ENCODE results near the gene GPSM3. TPM values are rescaled to one million over a fixed set of nuclear protein-coding genes. Genes with fewer than 3 reads are reported as not detected.

GPSM3 gene
- total RNA-seq, 1 experiment from 2014 or later = 11.8 TPM

- Histone ChIP-seq H3K9ac (ENCODE audit: extremely low read depth, insufficient read length, low read length) (no peak overlapping the region), H3K18ac (ENCODE audit: insufficient read length, low read depth, low read length) (no peak overlapping the region), H3K27ac (ENCODE audit: insufficient read length, low read depth, low read length) (no peak overlapping the region), H2AK5ac (ENCODE audit: insufficient read length, low read length) (no peak overlapping the region), H3T11ph (ENCODE audit: low read length) (no peak overlapping the region), H3K14ac (ENCODE audit: insufficient read depth, low read length) (no peak overlapping the region), H2BK20ac (ENCODE audit: low read depth, low read length, poor library complexity, severe bottlenecking) (no peak overlapping the region), H2BK5ac (ENCODE audit: insufficient read length, low read length) (no peak overlapping the region), H3K56ac (ENCODE audit: insufficient read length, low read depth, low read length) (no peak overlapping the region), H3K23me2 (ENCODE audit: insufficient read length, low read depth, low read length, poor library complexity, severe bottlenecking) (peaks cover 7% of the 10 kb centered on the region), H3K23ac (ENCODE audit: insufficient read length, low read depth, low read length) (no peak overlapping the region), H3K4me1 (ENCODE audit: insufficient read depth, low read length) (peaks cover 7% of the 10 kb centered on the region), H2BK120ac (ENCODE audit: low read depth, low read length, poor library complexity, severe bottlenecking) (no peak overlapping the region), H2BK15ac (ENCODE audit: low read depth, low read length) (no peak overlapping the region), H2BK12ac (ENCODE audit: insufficient read length, low read depth, low read length) (no peak overlapping the region), H4K91ac (ENCODE audit: insufficient read length, low read depth, low read length) (no peak overlapping the region), H3K27me3 (ENCODE audit: insufficient read depth, low read length) (no peaks in the 10 kb centered on the region), H3K4ac (ENCODE audit: low read depth, low read length) (no peak overlapping the region), H3K9me3 (ENCODE audit: control insufficient read depth, low read depth, low read length) (no peaks in the 10 kb centered on the region), H2AFZ (ENCODE audit: low read length) (no peak overlapping the region), H4K8ac (replicated peaks; ENCODE audit: insufficient read length, low read depth, low read length) (no peak overlapping the region), H4K5ac (ENCODE audit: insufficient read length, low read depth, low read length) (no peak overlapping the region), H3K4me2 (ENCODE audit: insufficient read depth, insufficient read length, low read length) (no peak overlapping the region), H4K20me1 (ENCODE audit: control insufficient read depth, insufficient read depth, insufficient read length) (peaks cover 2% of the 10 kb centered on the region), H3K79me2 (ENCODE audit: insufficient read depth, low read length) (peaks cover 15% of the 10 kb centered on the region; the same call in 1 of the 2 replicates), H3K79me1 (ENCODE audit: insufficient read depth, low read depth, low read length, poor library complexity, severe bottlenecking) (no peaks in the 10 kb centered on the region)
- Mint-ChIP-seq H3K9me3 (no peaks in the 10 kb centered on the region), H3K27me3 (ENCODE audit: low read depth) (no peaks in the 10 kb centered on the region; the same call in 1 of the 2 replicates), H3K36me3 (ENCODE audit: insufficient read depth in 1 of 3, low read depth in 3 of 3) (peaks cover 36 to 56% (median 45%) of the 10 kb centered on the region in 3 experiments), H3K4me3 (no peak overlapping the region), H3K4me1 (peaks cover 30 to 31% of the 10 kb centered on the region in 2 experiments), H3K27ac (0 out of 7 replicates have a peak overlapping the region, but pooled peaks of 1 of the 3 experiments have one; percentile 10)
- WGBS (ENCODE audit: extremely low coverage, insufficient read length, low lambda C conversion rate) = no CpG with 5 or more reads among the region's 6 CpGs
- TF ChIP-seq, protein P1, sequence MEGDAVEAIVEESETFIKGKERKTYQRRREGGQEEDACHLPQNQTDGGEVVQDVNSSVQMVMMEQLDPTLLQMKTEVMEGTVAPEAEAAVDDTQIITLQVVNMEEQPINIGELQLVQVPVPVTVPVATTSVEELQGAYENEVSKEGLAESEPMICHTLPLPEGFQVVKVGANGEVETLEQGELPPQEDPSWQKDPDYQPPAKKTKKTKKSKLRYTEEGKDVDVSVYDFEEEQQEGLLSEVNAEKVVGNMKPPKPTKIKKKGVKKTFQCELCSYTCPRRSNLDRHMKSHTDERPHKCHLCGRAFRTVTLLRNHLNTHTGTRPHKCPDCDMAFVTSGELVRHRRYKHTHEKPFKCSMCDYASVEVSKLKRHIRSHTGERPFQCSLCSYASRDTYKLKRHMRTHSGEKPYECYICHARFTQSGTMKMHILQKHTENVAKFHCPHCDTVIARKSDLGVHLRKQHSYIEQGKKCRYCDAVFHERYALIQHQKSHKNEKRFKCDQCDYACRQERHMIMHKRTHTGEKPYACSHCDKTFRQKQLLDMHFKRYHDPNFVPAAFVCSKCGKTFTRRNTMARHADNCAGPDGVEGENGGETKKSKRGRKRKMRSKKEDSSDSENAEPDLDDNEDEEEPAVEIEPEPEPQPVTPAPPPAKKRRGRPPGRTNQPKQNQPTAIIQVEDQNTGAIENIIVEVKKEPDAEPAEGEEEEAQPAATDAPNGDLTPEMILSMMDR (conservative IDR thresholded peaks at IDR 0.05) = no peak
- DNase-seq = no peak
These were observed 21.2 kb downstream of the GPSM3 start for GRCh38 chr6:32171234-32171633.

Measured in H9 (cell line).